GM19238 (cell line): ENCODE measurements around the gene BTBD7.

Experiments used
- DNase-seq: peaks from one replicate; pipeline ENCODE4 v3.0.0; 2011; ENCODE audit warnings: low spot score; ENCODE audit not compliant: insufficient read length

Gene BTBD7

DNA sequence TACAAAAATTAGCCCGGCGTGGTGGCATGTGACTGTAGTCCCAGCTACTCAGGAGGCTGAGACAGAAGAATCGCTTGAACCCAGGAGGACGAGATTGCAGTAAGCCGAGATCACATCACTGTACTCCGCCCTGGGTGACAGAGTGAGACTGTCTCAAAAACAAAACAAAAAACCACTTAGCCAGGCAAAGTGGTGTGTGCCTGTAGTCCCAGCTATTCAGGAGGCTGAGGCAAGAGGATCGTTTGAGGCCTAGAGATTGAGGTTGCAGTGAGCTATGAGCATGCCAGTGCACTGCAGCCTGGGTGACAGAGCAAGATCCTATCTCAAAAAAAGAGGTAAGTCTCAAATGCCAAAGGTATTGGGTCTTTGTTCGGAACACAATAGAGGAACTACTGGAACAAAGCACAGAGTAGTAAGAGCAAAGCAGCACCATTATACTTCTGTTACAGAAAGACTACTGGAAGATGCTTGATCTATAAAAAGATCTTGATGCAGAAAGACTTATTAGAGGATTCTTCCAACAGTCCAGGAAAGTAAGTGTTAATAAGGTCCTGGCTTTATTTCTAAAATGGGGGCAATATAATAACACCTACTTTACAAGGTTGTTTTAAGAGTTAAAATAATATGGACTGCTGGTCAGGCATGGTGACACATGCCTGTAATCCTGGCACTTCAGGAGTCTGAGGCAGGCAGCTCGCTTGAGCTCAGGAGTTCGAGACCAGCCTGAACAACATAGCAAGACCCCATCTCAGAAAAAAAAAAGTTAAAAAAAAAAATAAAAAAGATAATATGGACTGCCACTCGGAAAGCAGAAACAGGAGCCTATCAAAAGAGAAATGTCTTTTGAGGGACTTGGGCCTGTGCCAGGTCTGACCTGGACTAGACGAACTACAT is 29.9 kb downstream of the BTBD7 start:
- DNase-seq = no peak

DNA sequence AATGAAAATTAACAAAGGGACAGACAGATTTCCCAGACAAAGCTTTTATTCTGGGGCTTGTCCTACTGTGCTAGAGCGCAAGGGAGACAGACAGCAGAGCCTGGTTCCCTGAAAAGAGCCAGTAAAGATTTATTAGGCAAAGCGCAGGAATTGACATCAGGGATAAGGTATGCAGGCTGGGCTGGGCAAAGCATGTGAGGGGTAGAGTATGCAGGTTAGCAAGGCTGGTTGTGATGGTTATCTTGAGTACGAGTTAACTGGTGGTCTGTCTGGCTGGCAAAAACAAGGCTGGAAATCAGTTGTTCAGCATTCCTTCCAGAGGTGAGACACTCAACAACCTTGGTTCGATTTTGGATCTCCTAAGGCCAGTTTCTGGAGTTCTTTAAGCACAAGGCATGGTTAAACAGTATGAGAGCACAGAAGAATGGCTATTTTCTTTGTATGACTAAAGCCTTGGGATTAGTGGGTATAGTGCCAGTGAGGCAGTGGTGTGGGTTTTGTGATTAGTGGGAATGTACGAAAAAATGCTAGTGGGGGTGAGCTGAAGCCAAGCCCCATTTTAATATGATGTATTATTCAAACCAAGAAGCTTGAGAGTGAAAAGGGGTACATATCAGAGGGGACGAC is 30.9 kb downstream of the BTBD7 start:
- DNase-seq = no peak

DNA sequence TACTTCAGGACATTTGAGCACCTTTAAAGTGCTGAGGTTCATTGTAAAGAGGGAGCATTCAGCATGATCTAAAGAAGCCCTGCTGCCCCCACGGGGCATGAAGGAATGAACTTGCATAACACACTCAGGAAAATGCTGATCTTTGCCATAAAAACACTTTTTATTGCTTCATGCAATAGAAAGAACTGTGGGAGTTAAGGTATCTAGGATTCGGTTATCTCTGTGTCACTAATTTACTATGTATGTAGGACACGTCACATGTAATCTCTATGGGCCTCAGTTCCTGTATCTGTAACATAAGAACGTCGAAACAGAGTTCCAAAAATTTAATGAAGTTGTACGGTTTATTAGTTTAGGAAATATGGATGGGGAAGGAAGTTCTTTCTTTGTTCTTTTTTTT is 33.0 kb downstream of the BTBD7 start:
- no peak for DNase-seq

DNA sequence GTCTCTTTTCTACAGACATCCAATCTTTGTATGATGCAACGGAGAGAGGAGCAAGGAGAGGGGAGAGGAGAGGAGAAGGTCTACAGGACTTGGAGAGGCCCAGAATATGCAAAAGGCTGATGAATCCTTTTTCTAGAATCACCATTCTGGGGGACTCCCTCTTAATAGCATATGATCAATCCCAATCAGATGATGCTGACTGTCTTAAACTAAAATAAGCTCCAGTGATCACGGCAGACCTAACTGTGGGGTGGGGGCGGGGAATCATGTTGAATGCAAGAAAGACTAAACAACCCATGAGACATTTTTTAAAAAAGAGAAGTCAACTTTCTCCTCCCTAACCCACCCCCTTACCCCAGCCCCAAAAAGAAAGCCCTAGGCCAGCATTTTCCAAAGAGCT is 33.4 kb downstream of the BTBD7 start:
- DNase-seq = no peak

DNA sequence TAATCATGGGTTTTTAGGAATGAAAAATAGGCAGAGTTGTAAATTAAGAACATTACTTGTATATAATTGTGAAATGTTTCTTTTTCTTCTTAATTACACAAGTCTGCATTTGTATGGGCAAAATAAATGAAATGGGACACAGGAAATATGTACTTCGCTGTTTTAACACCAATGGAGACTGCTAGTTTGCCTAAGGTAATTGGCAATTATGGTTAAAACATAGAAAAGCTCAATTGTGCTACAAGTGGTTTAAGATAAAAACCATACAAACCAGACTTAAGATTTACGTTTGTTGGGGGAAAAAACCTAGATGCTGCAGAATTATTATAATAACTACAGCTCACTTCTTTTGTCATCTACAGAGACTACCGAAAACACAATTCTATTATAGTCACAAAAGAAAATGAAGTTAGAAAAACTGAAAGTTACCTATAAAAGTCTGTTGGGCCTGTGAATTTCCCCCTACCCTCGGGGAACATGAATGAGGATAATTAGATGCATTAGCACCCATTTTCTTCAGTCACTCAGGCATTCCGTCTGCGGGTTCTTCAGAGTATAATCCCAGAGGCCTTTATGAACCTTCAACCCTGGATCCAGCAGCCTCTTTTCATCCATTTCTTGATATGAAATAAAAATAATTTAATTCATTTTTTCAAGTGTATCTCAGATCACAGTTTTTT is 37.2 kb downstream of the BTBD7 start:
- DNase-seq = no peak

DNA sequence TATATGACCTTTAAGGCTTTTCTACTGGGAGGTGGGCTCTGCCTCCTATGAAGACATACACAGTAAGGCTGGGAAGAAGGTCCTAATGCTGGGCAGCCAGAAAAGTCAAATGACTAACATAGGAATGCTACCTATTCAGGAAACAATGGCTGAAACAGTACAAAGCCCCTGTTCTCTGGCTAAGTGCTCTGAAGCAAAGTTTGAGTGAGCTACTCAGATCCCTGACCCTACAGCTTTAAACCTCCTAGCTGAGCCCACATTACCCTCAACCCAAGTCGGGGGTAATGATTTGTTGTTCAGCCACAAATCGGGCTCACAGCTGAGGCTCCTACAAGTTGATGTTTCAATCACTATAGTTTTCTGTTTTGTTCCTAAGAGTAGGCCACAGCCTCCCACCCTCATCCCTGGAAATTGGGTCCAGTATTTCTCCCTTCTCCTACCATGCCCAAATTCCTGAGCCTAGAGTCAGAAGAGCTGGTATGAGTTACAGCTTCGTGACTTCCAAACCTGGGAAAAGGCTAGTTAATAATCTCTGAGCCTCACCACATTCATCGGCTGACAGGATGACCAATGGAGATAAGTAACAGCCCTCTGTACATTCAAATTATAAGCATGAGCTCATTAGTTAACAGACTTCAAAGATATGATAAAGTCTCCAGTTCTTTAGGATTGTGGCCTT is 46.5 kb downstream of the BTBD7 start:
- DNase-seq = no peak

DNA sequence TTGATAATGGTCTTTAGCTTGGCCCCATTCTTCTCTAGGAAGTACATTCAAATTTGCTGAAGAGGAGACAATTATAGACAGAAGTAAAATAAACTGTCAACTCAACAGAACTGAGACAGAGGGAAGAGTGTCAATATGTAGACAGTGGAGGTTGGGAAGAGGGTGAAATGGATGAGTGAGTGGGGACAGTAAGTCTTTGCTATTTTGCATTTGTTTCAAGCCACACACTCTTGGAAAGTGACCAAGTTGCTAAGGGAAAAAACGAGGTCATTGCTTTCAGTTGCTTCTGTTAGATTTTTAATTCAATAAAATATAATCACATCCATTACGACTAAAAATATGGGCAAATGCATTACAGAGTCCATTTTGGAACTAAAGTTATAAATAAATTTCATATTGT is 47.8 kb downstream of the BTBD7 start:
- no peak for DNase-seq

DNA sequence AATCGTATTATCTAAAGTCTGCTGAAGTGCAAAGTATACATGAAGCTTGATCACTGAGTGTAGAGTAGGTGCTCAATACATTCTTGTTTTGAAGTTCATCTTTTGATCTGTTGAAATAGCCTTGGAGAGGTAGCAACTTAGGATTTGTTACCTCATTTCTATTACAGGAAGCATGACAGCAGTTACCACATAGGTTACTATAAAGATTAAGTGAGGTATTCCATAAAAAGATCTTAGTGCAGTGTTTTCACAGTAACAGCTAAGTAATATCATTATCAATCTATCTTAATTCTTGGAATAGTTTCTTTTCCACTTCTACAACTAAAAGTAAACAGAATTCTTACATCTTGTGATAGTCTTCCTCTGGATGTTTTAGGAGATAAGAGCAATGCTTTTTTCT is 50.9 kb downstream of the BTBD7 start:
- no peak for DNase-seq

DNA sequence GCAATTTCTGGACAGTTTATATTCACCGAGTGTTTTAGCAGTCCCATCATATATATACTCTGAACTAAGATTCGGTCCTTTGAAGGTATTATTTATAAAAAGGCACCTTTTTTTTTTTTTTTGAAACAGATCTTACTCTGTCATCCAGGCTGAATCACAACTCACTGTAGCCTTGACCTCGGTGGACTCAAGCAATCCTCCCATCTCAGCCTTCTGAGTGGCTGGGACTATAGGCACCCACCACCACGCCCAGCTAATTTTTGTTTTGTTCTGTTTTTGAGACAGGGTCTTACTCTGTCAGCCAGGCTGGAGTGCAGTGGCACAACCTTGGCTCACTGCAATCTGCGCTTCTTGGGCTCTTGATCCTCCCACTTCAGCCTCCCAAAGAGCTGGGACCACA is 52.1 kb downstream of the BTBD7 start:
- no peak for DNase-seq

DNA sequence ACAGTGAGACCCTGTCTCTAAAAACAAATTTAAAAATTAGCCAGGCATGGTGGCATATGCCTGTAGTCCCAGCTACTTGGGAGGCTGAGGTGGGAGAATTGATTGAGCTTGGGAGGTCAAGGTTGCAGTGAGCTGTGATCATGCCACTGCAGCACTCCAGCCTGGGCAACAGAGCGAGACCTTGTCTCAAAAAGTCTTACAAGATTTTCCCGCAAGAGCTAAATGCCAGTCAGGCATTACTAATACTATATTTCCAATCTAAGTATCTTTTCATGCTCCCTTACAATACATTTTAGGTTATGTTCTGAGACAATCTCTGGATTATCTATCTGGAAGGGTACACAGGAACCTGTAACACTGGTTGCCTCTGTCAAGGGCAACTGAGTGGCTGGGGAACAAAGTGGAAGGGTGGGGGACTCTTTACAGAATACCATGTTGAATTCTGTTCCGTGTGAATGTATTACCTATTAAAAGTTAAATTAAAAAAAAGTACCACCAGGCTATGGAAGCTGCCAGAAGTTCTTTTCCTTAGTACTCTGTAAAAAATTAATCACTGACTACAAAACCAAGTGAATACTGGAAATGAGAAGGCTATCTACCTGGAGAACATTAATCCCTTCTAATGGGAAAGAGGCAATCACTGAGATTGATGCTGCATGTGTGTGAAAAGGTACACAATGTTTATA is 56.7 kb downstream of the BTBD7 start:
- DNase-seq = no peak

DNA sequence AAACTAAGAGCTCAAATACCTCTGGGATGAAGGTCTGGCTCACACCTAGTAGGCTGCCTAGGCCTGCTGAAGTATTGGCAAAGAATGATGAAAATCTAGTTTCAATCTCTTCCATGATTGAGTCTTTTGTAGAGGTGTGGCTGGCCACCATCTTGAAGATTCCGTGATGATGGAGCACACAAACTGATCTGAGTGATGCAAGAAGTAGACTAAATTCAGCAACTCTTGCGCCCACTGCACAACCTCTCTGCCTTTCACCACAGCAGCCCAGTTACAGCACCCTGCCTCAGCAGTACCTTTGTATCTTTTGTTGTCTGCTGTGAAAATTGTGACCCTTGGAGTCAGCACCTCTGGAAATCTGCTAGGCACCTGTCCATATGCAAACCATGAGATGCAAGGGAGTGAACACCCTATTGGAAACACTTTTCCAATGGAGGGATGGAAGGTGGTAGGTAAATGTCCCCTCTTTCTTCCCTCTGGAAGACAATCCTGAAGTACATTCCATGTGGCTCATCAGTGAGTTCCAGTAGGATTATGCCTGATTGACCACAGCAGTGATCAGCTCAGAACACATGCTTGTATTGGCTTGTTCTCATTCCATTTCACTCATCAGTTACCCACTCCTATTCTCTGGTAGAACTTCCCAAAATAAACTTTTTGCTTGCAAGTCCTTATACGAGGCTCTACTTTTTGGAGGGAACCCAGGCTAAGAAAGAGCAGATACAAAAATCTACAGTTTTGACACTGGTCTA is 58.6 kb downstream of the BTBD7 start:
- no peak for DNase-seq

DNA sequence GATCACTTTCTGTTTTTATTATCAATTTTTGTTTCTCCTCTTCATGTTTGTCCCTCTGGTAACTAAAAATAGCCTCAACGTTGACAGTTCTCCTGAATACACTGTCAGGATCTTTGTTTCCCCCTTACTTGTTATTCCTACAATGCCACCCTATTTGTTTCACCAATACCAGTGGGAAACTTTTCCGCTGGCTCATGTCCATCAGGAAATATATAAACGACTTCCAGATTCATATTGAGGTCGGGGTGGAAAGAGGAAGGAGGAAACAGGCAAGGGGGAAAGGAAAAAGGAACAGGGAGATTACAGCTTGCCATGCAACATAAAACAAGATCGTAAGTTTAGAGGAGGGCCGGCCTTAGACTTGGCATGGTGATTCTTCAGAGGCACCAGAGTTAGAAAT is 61.7 kb downstream of the BTBD7 start:
- DNase-seq = no peak

DNA sequence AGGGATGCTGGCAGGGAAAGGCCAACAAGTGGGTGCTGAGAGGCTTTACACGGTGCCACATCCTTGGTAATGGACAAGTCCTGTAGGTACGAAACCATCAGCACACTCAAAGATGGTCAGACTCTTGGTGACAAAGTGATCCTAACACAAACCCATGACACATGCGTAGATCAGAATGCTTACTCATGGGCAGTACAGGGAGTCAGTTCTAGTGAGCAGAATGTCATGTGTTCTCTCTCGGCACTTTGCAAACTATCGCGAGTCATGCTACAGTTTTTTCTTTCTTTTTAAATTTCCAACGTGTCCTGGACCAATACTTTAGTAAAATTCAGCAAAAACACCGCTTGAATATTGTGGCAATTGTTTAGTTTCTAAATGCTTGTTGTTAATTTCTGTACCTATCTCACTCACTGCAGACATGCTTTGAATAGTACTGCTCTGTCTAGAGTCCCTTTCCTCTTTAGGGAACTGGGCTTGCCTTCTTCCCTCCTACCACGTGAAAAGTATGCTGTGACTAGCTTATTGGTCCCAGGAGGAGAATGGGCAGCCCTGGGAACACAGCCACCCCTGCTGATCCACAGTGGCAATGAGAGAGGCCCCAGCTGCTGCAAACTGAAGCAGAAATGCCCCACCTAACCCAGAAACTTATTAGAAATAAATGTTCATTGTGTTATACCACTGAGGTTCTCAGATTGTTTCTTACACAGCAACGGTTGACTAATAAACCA is 63.3 kb downstream of the BTBD7 start:
- no peak for DNase-seq

DNA sequence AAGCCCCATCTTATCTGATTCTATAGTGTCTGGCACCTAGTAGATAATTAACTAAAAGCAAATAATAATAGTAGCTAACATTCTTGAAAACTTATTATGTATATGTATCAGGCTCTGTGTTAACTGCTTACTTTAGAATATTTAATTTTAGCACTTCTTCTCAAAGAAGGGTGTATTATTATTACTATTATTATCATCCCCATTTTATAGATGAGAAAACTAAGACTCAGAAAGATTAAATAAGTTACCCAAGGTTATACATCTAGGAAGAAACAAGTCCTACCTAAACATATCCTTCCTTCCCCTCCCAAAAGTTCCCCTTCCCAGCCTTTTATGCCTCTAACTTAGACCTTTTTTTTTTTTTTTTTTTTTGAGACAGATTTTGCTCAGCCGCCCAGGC is 64.4 kb downstream of the BTBD7 start:
- DNase-seq = no peak

DNA sequence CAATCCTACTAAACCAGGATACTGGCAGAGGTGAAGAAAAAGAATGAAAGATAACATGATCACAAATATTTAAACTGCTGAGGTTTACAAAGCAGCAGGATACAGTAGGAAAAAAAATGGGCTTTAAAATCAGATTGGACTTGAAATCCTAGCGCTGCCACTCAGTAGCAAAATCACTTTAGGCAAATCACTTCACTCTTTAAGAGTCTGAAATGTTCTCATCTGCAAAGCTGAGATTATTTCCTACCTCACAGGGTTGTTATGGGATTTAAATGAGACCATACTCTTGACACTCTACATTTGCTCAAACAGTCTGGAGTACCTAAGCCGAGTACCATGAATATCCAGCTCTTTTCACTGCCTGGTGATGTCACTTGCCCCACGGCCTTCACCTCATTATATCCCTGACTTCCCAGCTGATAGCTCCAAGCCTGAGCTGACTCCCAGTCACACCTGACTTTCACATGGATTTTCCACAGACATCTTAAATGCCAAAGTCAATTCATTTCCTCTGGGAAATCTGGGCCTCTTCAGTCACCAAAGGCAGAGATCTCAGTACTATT is 65.6 kb downstream of the BTBD7 start:
- DNase-seq = no peak

DNA sequence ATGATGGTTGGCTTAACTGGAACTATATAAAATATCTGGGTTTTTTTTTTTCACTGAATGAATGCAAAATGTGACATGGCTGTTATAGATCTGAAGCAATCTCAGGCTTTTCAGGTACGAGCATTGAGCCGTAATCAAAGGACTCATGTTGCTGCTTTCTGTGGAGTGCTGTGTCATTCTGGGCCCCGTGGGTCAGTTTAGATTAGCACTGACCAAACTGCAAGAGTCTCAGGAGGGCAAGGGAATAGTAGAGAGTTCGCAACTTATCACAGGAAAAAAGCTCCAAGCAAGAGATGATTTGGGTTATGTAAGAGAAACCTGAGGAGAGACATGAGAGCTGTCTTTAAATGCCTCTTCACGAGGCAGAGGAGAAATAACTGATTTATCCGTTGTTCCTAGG is 66.7 kb downstream of the BTBD7 start:
- no peak for DNase-seq

DNA sequence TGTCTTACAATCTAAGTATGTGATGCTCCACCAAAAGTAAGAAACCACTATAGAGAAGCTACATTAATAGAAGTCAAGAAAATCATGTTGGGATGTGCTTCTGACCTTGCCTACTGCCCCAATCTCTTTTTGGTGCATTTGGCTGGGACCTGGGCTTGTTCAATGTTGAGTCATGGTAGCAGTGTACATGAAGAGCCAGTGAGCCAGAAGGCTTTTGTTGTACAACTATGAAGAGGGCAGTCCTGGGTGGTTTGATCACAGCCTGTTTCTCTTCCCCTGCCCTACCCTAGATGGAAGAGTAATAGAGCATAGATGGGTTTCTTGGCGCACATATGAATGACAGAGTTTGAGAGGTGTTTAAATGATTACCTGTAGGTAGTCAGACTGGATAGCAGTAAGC is 69.4 kb downstream of the BTBD7 start:
- no peak for DNase-seq

DNA sequence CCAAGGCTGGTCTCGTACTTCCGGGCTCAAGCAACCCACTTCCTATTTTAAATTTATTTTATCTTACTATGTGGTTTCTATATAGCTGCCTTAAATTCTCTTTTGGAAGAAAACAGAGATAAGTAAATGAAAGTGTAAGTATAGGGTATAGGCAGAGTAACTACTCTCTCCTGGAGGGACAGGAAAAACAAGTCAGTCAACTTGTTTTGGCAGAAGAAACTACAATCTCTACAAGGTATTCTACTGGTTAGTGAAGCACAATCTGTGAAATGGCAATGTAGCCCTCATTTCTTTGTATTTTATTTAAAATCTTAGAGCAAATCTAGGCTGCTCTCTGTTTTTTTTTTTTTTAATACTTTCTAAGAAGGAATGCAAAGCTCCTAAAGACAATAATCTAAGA is 70.4 kb downstream of the BTBD7 start:
- DNase-seq = no peak

DNA sequence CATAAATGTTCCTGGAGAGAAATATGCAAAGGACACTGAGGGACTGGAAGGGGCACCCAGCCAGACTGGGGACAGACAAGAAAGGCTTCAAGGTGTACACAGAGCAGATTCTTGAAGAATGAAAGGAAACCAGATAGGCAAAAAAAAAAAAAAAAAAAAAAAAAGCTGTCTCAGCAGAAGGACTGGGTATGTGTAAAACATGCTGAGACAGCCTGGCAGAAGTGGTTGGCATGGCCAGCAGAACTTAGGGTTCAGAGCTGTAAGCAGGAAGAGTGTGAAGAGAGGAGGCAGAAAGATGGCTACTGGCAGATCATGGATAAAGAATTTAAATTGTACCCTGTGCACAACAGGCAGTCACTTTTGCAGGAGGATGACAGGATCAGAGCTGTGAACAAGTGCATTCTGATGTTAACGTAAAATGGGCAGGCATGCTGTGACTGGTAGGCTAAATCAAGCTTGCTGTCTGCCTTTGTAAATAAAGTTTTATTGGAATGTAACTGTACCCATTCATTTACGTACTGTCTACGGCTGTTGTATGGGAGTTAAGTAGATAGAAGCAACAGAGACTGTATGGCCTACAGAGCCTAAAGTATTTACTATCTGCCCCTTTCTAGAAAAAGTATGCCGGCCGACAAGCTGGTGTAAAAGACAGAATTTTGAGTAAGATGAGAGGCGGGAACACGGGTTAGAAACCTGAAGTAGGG is 83.6 kb downstream of the BTBD7 start:
- no peak for DNase-seq
